Measurements from ENCODE around the gene VTN.

VTN gene

GRCh38 chr17:28384281-28385036 is 14.4 kb upstream of the VTN start:
- DNase-seq, result peak; percentile 49 to 80
- peaks cover 18 to 61% (median 25%) of the 10 kb centered on the region in 3 donors for H3K36me3 ChIP-seq

GRCh38 chr17:28381141-28381825 is 11.2 kb upstream of the VTN start:
- H3K27me3 ChIP-seq, result no peaks in the 10 kb centered on the region

More at GRCh38 chr17:28384281-28385036, 14.4 kb upstream of the VTN start:
- H3K27me3 ChIP-seq, result no peaks in the 10 kb centered on the region
- H3K27ac ChIP-seq, result no peak overlapping the region
- no peak for TF ChIP-seq CTCF (IDR thresholded peaks at IDR 0.05)
- intact Hi-C loops (cut with DNase I; ENCODE audit: low total_unique reads), result no loop called here
- peaks cover 0 to 4% (median 0%) of the 10 kb centered on the region in 4 donors for H3K4me1 ChIP-seq
- peak overlapping the region; percentile 40 to 51 for H3K4me3 ChIP-seq
- H3K9me3 ChIP-seq, result no peaks in the 10 kb centered on the region

GRCh38 chr17:28379814-28380801 is 10.0 kb upstream of the VTN start:
- H3K4me1 ChIP-seq, result no peaks in the 10 kb centered on the region
- no peak for DNase-seq
- H3K4me3 ChIP-seq, result no peak overlapping the region
- H3K9me3 ChIP-seq, result no peaks in the 10 kb centered on the region
- intact Hi-C loops (cut with DNase I; ENCODE audit: low total_unique reads), result no loop called here
- H3K36me3 ChIP-seq, result peaks cover 0 to 40% (median 7%) of the 10 kb centered on the region in 3 donors
- TF ChIP-seq CTCF (IDR thresholded peaks at IDR 0.05), result no peak
- H3K27ac ChIP-seq, result no peak overlapping the region
- H3K27me3 ChIP-seq, result no peaks in the 10 kb centered on the region

More at GRCh38 chr17:28381141-28381825, 11.2 kb upstream of the VTN start:
- DNase-seq, result no peak
- TF ChIP-seq CTCF (IDR thresholded peaks at IDR 0.05), result no peak
- Histone ChIP-seq H3K9me3 (no peaks in the 10 kb centered on the region), H3K27ac (no peak overlapping the region), H3K4me3 (no peak overlapping the region), H3K4me1 (peaks cover 0 to 4% (median 0%) of the 10 kb centered on the region in 4 donors), H3K36me3 (peaks cover 0 to 45% (median 9%) of the 10 kb centered on the region in 3 donors)
- intact Hi-C loops (cut with DNase I; ENCODE audit: low total_unique reads), result no loop called here

- TF ChIP-seq CTCF (IDR thresholded peaks at IDR 0.05), result no peak
- intact Hi-C loops (cut with DNase I; ENCODE audit: low total_unique reads), result no loop called here
- no peak overlapping the region for H3K27ac ChIP-seq
- peaks cover 6 to 30% (median 23%) of the 10 kb centered on the region in 4 donors for H3K4me1 ChIP-seq
- no peaks in the 10 kb centered on the region for H3K9me3 ChIP-seq
- H3K36me3 ChIP-seq, result peaks cover 0 to 5% (median 0%) of the 10 kb centered on the region in 3 donors
- H3K27me3 ChIP-seq, result no peaks in the 10 kb centered on the region
- DNase-seq, result no peak
- peak overlapping the region; percentile 55 to 65 for H3K4me3 ChIP-seq
Observed at GRCh38 chr17:28372945-28373274, 2.8 kb upstream of the VTN start.

GRCh38 chr17:28372203-28372944 is 2.3 kb upstream of the VTN start:
- peak overlapping the region; percentile 72 to 77 for H3K27ac ChIP-seq
- intact Hi-C loops (cut with DNase I; ENCODE audit: low total_unique reads), result no loop called here
- H3K9me3 ChIP-seq, result no peaks in the 10 kb centered on the region
- TF ChIP-seq CTCF (IDR thresholded peaks at IDR 0.05), result no peak
- DNase-seq, result no peak
- peak overlapping the region; percentile 55 to 65 for H3K4me3 ChIP-seq
- H3K4me1 ChIP-seq, result peaks cover 6 to 30% (median 23%) of the 10 kb centered on the region in 4 donors
- peaks cover 0 to 5% (median 4%) of the 10 kb centered on the region in 3 donors for H3K36me3 ChIP-seq
- H3K27me3 ChIP-seq, result no peaks in the 10 kb centered on the region

Measured in tibial artery (tissue), 4 donors.